ENCODE measurements around the gene KLHL29.

GRCh38 chr2:23478933-23479683, 94.1 kb downstream of the KLHL29 start:
- no peak for TF ChIP-seq CTCF (conservative IDR thresholded peaks at IDR 0.05; ENCODE audit: low read depth in 2 of 2)
- TF ChIP-seq ZNF114 (CRISPR knock-in tag; IDR thresholded peaks at IDR 0.05), result no peak
- no peak for TF ChIP-seq POLR2AphosphoS5 (IDR thresholded peaks at IDR 0.05; ENCODE audit: low read depth)
- TF ChIP-seq ETS1 (IDR thresholded peaks at IDR 0.05), result no peak
- TF ChIP-seq EZH2 (IDR thresholded peaks at IDR 0.05; ENCODE audit: low read depth, unreplicated experiment), result no peak
- TF ChIP-seq EZH2phosphoT487 (IDR thresholded peaks at IDR 0.05; ENCODE audit: unreplicated experiment), result no peak
- no peak for TF ChIP-seq ZNF331 (CRISPR knock-in tag; IDR thresholded peaks at IDR 0.05; ENCODE audit: low read depth)
- TF ChIP-seq REST (IDR thresholded peaks at IDR 0.05; ENCODE audit: unreplicated experiment), result no peak
- TF ChIP-seq CREB1 (CRISPR knock-in tag; IDR thresholded peaks at IDR 0.05; ENCODE audit: low read depth), result no peak
- TF ChIP-seq JUNB (IDR thresholded peaks at IDR 0.05; ENCODE audit: unreplicated experiment), result no peak
- no peak for TF ChIP-seq ZNF462 (CRISPR knock-in tag; IDR thresholded peaks at IDR 0.05)
